A549 treated with AZD2906 at 1 μM for 4 hours (cell line): ENCODE measurements around the gene KCNE1. TPM values are rescaled to one million over a fixed set of nuclear protein-coding genes. Genes with fewer than 3 reads are reported as not detected.

ENCODE experiments used
- total RNA-seq: library from RNA; stranded (reverse); fragments of 200-300 nt; extraction: Qiagen RNA extraction; gene quantifications from 5 replicates; pipeline ENCODE4 v1.2.3, GENCODE V29; 2022

Gene KCNE1
- total RNA-seq = 0.06 to 0.08 TPM in 2 of 5 replicates, not detected in the others

DNA sequence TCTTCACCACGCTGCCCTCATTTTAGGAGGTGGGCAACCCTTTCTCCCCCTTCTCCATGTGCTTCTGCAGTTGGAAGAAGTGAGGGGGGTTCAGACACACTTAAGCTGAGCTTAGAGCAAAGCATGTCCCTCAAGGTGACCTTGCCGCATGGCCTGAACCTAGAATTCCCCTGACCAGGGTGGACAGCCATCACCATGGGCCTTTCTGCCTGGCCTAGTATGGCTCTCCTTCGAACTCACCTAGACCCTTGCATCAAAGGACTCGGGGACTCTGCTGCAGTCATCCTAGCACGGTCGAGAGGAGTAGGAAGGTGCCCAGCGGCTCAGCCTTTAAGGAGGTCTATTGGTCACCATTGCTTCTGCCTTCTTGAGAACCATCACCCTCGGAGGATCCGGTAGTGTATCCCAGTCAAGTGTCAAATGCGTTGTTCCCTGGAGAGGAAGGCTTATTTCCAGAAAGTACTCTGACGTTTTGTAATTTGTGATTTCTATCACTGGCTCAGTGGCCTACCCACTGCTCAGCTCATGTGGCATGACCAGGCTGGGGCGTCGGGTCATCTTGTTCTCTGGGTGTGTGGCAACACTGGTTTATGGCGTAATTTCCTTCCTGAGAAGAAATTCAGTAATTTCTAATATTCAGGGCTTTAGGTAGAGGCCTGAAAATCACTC, at the start of gene KCNE1:
Gene KCNE1 (minus strand): TSS at position 424 of the 669 bp plus-strand sequence. CDS start 62,576 bp downstream, outside the sequence.

DNA sequence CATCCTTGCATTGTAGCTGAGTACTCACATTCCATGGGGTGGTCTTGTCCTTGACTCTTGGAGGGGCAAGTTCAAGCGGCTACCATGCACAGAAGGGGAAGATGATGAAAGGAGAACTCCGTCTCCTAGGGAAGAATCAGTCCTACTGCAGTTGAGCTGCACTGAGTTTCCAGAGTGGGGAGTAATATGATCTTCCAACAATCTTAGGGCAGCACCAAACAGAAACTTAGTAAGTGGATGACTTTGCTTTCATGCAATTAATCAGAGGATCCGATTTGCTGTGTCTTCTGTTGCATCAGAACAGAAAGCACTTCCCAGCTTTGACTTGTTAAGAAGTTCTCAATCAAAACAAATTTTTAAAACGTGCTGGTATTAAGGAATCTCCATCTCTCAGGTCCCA, 88.2 kb downstream of the KCNE1 start, which contains the start of gene SMIM34:
Gene SMIM34 (minus strand): TSS at position 147 of the 400 bp plus-strand sequence. CDS start 112 bp downstream, at position 35.

Other genes starting within 250 kb of the KCNE1 start
- not detected in 5 replicates for gene KCNE2, start 148.2 kb downstream of the KCNE1 start, total RNA-seq
- 6.8 to 18.0 TPM (median 12.9 TPM) in 5 replicates for gene SMIM11, start 136.7 kb downstream of the KCNE1 start, total RNA-seq
- gene SMIM34, start 88.3 kb downstream of the KCNE1 start, total RNA-seq = not detected in 5 replicates
- gene RCAN1, start 102.9 kb upstream of the KCNE1 start, total RNA-seq = 12.4 to 13.9 TPM (median 12.9 TPM) in 5 replicates
- 0.06 to 0.10 TPM (median 0.09 TPM) in 5 replicates for gene CLIC6, start 156.8 kb upstream of the KCNE1 start, total RNA-seq